Lower leg skin (tissue), 3 donors: Measurements from ENCODE around the gene ETS1.

ENCODE experiments used
- POLR2A ChIP-seq, 2 donors: fragments of 450-650 bp; IDR thresholded peaks; one replicate each; pipeline ENCODE4 v1.6.1; 2016 to 2017; ENCODE audit warnings: antibody characterized with exemption in 2 of 2, mild to moderate bottlenecking in 1 of 2, moderate library complexity in 1 of 2
- TF ChIP-seq, protein P1 (sequence below), 3 donors: fragments of 450-650 bp; IDR thresholded peaks; one replicate each; pipeline ENCODE4 v1.5.1; 2016; ENCODE audit warnings: antibody characterized with exemption in 3 of 3, mild to moderate bottlenecking in 3 of 3, moderate library complexity in 2 of 3

- TF ChIP-seq, protein P1, sequence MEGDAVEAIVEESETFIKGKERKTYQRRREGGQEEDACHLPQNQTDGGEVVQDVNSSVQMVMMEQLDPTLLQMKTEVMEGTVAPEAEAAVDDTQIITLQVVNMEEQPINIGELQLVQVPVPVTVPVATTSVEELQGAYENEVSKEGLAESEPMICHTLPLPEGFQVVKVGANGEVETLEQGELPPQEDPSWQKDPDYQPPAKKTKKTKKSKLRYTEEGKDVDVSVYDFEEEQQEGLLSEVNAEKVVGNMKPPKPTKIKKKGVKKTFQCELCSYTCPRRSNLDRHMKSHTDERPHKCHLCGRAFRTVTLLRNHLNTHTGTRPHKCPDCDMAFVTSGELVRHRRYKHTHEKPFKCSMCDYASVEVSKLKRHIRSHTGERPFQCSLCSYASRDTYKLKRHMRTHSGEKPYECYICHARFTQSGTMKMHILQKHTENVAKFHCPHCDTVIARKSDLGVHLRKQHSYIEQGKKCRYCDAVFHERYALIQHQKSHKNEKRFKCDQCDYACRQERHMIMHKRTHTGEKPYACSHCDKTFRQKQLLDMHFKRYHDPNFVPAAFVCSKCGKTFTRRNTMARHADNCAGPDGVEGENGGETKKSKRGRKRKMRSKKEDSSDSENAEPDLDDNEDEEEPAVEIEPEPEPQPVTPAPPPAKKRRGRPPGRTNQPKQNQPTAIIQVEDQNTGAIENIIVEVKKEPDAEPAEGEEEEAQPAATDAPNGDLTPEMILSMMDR (IDR thresholded peaks at IDR 0.05), result no peak
- TF ChIP-seq POLR2A (IDR thresholded peaks at IDR 0.05), result no peak
Observed at GRCh38 chr11:128579798-128580504, 7.4 kb downstream of the ETS1 start.
